ENCODE results near the gene SLC35B2. TPM values are rescaled to one million over a fixed set of nuclear protein-coding genes. Genes with fewer than 3 reads are reported as not detected.
A peak's percentile ranks its signal among the peaks of the same experiment; 100 is the strongest.

Gene SLC35B2
- total and polyA plus RNA-seq, 9 donors, result 19.7 to 41.0 (median 27.1) TPM

DNA sequence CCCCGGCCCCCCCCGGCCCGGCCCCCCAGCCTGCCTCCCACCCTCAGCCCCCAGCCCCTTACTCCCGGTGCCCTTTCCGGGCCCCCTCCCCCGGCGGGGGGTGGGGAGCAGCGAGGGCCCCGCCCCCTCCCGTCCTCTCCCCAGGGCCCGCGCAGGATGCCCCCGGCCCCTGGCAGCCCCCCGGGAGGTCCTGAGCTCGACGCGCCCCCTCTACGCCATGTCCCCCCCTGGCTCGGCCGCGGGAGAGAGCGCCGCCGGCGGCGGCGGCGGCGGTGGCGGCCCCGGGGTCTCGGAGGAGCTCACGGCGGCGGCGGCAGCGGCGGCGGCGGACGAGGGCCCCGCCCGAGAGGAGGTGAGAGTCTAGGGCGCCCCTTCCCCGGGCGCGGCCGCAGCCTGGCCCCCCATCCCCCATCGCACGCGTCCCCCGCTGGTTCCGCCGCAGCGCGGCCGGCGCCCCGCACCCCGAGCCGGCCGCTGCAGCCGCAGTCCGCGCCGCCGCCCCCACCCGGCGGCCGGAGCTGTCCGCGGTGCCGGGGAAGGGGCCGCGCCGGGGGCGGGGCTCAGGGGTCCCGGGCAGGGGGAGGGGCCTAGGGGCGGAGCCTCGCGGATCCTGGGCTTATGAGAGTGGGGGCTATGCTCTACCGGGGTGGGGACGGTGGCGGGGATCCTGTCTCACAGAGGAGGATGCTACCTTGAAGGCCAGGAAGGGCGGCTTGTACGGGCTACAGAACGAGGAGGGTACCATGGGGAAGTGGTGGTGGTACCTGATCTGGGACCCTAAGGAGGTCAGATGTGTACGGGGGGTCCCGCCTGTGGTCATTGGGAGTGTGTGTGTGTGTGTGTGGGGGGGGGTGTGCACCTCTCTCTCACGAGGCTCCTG is 13.4 kb upstream of the SLC35B2 start:
- 1 to 4% (median 2%) methylated on average over 9 to 90 of the region's 90 CpGs for WGBS, 3 donors
- Histone ChIP-seq H3K4me1 (ENCODE audit: insufficient read depth) (no peaks in the 10 kb centered on the region), H3K4me3 (no peak overlapping the region), H3K9me3 (no peaks in the 10 kb centered on the region), H3K27ac (no peak overlapping the region), H3K36me3 (no peaks in the 10 kb centered on the region), H3K27me3 (no peaks in the 10 kb centered on the region)
- DNase-seq, result peak in 2 of 5 donors; percentile 40 to 47
- no peak for TF ChIP-seq POLR2A (IDR thresholded peaks at IDR 0.05)
- TF ChIP-seq, protein P1, sequence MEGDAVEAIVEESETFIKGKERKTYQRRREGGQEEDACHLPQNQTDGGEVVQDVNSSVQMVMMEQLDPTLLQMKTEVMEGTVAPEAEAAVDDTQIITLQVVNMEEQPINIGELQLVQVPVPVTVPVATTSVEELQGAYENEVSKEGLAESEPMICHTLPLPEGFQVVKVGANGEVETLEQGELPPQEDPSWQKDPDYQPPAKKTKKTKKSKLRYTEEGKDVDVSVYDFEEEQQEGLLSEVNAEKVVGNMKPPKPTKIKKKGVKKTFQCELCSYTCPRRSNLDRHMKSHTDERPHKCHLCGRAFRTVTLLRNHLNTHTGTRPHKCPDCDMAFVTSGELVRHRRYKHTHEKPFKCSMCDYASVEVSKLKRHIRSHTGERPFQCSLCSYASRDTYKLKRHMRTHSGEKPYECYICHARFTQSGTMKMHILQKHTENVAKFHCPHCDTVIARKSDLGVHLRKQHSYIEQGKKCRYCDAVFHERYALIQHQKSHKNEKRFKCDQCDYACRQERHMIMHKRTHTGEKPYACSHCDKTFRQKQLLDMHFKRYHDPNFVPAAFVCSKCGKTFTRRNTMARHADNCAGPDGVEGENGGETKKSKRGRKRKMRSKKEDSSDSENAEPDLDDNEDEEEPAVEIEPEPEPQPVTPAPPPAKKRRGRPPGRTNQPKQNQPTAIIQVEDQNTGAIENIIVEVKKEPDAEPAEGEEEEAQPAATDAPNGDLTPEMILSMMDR (IDR thresholded peaks at IDR 0.05), result no peak
- TF ChIP-seq EP300 (IDR thresholded peaks at IDR 0.05), result no peak
- intact Hi-C loops (cut with DNase I), result no loop called here

DNA sequence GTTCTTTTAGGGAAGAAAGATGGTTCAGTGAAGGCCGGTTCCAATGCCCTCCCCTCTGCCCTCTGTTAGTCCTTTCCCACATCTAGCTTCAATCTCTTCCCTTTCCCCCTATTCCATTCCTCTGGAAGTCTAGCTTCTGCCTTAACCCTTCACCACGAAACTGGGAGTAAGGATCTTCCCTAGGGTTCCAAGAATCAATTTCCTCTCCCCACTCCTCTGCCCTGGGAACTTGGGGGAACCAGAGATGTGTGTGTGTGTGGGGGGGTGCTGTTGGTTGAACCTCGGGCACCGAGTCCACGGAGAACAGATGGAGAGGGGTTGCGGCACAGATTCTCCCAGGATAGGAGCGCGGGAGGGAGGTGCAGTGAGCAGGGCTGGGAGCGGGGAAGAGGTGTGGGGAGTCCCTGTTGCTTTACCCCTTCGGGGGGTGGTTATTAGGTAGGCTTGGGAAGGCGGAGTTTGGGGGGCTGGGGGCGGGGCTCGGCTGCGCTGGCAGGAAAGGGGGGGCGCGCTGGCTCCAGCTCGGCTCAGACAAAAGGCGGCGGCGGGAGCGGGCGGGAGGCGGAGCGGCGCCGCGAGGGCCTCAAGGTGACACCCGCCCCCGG is 12.7 kb upstream of the SLC35B2 start, which contains the start of gene TMEM151B:
Gene TMEM151B (plus strand): TSS at position 530 of the 605 bp plus-strand sequence. CDS start 293 bp downstream, outside the sequence.
- Histone ChIP-seq H3K27me3 (no peaks in the 10 kb centered on the region), H3K36me3 (no peaks in the 10 kb centered on the region), H3K4me3 (no peak within 1 kb of the TSS), H3K9me3 (no peaks in the 10 kb centered on the region), H3K27ac (no peak within 1 kb of the TSS), H3K4me1 (ENCODE audit: insufficient read depth) (no peaks in the 10 kb centered on the region)
- peak in 1 of 5 donors; percentile 29 for DNase-seq
- intact Hi-C loops (cut with DNase I), result no loop called here
- TF ChIP-seq POLR2A (IDR thresholded peaks at IDR 0.05) (no peak), EP300 (IDR thresholded peaks at IDR 0.05) (no peak)
- TF ChIP-seq, protein P1 (IDR thresholded peaks at IDR 0.05), result no peak
- WGBS, 3 donors, result 10 to 19% (median 17%) methylated on average over 13 to 29 of the region's 29 CpGs

DNA sequence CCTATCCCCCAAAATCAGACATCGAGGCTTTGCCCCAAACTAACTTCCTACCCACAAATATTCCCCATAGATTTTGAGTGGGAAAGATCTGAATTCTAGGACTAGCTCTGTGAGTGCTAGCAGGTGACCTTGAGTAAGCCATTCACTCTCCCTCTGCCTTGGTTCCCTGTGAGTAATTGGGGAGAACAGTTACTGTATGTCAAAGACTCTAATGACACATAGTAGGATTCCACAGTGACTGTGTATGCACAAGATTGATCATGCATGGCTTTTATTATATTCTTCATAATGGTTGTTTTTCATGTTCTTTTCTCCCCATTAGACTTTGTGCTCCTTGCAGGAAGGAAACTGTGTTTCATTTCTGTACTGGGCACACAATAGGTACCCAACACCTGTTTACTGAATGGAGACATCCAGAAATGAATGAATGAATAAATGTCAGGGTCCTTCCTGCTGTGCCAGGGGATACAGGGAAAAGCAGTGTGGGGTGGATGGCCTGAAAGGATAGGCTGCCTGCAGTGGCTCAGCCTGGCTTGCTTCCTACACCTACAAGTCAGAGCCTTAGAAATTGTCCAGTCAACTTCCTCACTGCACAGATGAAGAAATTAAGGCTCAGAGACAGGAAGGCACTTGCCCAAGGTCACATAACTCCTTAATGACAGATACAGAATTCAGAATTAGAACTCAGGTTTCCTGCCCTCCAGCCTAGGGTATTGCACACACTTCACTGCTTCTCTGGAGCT is 12.0 kb upstream of the SLC35B2 start:
- intact Hi-C loops (cut with DNase I), result no loop called here

More for the DNA sequence above, 12.0 kb upstream of the SLC35B2 start:
- TF ChIP-seq POLR2A (IDR thresholded peaks at IDR 0.05), result no peak
- TF ChIP-seq EP300 (IDR thresholded peaks at IDR 0.05), result no peak
- TF ChIP-seq, protein P1 (IDR thresholded peaks at IDR 0.05), result no peak
- H3K4me3 ChIP-seq, result no peak overlapping the region
- no peak for DNase-seq
- no peaks in the 10 kb centered on the region for H3K27me3 ChIP-seq
- no peaks in the 10 kb centered on the region for H3K9me3 ChIP-seq
- no peaks in the 10 kb centered on the region for H3K36me3 ChIP-seq
- no peak overlapping the region for H3K27ac ChIP-seq
- peaks cover 3% of the 10 kb centered on the region for H3K4me1 ChIP-seq (ENCODE audit: insufficient read depth)
- WGBS, 3 donors, result 72 to 78% (median 78%) methylated on average over 1 of the region's 1 CpG

Data from ovary (tissue), 9 donors.